Retina (tissue), 1 donor: ENCODE data around the gene MRC2.

Experiments
- DNase-seq: peaks from one replicate; pipeline ENCODE4 v3.0.0-alpha.2; 2016

The MRC2 gene

DNA sequence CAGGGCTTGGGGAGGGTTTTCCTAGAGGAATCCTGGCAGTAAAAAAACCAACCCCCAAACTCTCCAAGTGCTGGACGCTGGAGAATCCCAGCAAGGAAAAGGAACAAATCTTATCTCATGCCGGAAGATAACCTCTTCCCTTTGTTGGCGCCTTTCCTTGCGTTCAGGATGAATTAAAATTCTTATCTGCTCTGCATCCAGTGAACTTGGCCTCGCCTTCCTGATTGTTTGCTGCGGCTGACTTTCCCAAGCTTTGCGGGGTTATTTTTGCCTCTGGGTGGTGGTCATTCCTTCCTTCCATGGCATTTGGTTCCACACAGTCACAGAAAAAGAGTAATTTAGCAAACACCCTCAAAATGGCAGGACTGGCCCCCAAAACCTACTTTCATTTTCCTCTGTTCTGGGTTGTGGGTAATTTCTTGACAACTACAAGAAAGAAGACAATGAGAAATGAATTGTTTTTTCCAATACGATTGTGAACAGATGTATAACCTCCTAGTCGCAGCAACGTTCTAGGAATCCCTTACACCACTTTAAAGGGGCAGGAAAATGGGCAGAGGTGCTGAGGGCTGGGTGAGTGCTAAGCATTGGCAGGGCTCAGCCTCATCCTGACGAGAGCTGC is 77.8 kb downstream of the MRC2 start:
- DNase-seq, result peak; percentile 45

DNA sequence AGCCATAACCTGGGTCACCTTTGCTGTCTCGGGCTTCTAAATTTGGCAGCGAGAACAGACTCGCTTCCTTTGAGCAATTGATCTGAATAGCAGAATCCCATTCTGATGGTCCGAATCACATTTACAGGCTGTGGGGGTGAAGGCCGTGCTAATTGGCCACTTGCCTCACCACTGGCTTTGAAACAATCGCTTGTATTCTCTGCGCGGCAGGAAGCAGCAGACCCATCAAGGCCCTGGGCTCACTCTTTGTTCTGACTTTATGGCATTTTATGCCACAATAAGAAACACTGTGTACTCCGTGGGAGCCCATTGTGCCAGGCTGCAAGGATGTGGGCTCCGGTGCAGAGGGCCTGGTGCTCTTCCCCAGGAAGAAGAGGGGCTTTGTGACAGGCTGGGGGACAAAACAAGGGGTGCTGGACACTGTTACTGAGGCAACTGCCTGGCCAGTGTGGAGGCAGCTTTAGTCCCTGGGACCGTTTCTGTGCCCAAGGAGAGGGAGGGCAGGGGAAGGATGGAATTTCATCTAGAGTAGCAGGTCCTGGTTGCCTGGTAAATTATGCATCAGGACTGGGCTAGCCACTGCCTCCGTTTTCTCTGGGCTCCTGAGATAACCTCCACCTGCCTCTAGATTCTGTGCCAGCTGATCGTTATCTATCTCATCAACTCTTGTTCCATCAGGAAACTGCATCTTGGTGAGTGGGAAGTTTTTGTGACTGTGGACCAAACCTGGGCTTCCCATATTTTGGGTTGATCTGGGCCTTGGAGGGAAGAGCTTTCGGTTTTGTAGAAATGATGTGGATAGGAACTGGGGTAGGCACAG is 78.5 kb downstream of the MRC2 start:
- peak; percentile 66 for DNase-seq

DNA sequence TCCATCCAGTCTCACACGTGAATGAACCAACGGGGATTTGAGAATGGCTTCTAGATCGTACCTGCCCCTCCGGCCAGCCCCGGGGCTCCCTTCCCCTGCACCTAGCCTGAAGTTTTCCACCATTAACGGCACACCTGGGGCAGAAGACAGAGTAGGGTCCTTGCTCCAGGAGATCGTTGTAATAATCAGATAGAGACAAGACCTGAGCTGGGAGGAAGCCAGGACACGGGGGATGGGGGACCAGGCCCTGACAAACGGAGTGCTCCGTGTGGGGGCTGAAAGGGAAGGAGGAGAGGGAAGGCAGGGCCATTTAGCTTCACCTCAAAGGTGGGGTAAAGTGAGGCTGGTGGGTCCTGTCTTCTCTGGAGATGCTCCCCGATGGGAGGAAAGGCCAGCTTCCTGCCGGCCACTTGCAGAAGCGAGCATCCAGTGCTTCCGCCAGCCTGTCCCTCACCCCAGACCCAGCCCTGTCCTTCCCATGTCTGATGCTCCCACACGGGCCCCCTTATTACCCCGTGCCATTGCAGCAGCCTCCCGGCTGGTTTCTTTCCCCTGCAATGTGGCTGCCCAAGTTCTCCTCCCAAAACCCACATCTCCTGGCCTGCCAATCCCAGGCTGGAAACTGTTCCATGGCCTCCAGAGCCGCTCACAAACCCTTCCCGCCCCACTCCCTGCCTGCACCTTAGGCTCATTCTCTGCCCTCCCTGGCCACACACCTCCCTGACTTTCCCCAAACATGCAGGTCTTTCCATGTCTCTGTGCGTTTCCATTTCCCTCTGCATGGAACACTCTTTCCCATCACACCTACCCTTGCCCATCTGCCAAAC is 79.3 kb downstream of the MRC2 start:
- DNase-seq, result no peak

DNA sequence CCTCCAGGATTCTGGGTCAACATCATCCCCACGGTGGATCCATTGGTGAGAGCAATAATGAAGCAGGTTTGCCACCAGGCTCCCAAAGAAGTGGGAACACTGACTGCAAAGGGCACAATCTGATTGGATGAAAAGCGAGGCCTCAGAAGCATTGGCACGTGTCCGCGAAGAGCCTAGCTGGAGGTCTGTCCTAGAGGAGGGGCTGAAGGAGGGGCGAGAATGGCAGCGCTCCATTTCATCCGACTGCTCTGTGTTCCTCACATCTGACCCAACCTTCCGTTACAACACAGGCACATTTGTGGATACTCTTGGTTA is 79.9 kb downstream of the MRC2 start:
- DNase-seq, result no peak

DNA sequence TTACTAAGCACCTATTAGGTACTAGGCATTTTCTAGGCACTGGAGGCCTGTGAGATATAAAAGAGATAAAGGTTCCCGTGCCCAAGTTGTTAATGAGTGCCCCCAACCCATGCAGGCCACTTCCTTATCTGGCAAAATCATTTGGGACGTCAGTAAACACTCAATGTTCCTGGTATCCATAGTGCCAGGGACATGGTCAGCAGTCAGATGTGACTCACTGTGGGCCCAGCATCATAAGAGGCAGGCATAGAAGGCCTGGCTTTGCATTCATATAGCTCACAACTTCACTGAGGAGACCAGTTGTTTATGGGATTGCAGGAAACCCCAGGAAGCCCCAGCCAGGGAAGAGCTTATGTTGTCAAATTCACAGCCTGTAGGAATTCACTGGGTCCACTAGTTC is 81.1 kb downstream of the MRC2 start:
- no peak for DNase-seq

DNA sequence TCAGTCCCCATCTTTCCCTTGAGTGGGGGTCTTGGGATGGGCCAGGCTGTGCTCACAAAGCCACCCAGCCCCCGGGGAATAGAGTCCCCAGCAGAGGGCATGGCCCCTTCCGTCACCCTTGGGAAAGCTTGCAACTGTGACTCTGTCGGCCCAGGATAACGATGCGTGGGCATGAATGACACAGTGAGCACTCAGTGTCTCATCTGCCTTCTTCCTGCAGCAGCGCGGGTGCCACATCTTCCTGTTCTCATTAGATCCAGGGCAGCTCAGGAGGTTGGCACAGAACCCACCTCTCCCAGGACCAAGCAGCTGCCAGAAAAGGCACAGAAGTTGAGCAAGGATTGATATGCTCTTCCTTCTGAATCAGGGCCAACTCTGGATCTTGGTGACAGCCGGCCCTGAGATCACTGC is 84.7 kb downstream of the MRC2 start:
- no peak for DNase-seq

DNA sequence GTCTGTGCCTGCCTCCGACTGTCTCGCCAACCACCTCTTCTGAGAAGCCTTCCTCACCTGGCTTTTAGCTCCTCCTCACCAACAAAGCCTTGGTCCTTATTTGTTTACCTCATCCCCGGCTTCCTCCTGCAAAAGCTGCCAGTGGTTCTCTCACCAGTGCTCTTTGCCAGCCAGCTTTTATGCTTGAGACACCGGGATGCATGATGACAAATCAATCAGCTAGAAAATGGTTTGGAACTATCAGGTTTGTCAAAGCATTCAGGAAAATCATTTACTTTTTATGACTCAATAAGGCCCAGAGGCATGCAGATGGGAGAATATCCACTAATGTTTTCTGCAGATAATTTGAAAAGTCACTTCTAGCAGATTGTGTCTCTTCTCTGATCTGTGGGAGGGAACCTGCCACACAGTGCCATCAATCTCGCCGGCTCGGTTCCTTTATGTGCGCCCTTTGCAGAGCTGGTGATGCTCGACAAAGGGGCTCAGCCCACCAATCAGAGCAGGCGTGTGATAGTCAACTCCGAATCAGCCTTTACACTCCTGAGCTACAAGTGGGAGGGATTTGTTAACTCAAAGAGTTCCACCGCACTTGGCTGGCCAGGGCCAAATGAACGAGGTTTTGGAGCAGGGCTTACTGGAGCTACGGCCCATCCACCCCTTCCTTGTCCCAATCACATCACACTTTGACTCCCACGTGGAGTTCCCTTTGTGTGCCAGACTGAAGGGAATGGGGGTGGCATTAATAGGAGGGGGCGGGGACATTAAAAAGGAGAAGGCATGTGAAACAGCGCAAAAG is 85.8 kb downstream of the MRC2 start:
- DNase-seq, result no peak

DNA sequence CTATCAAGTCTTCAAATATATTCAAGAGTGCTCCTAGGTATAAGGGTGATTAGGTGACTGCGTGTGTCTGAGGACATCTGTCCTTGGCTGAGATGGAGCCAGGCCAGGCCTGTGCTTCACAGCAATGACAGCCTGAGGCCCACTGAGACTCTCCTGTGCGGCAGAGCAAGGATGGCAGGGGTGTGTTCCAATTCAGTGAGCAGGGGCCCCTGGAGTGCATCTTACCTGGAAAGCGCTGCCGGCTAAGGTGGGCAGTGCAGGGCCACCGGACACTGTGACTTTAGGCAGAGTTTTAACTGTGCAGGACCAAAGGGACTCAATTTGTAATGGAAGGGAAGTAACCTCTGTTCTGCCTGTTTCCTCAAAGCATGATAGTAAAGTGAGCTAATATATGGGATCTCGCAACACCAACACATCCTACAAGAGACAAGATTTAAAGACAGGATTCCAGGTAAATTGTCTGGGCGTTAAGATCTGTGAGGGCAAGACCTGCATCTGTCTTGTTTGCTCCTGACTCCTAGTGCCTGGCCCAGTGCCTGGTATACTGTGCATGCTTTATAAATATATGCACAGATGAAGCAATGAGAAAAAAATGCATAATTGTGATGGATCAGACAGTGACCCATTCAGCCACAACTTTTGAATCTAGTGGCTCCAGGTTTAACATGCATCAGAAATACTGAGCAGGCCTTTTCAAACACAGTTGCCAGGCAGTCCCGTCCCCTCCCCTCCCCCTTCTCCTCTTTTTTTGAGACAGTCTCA is 86.7 kb downstream of the MRC2 start:
- DNase-seq, result no peak

DNA sequence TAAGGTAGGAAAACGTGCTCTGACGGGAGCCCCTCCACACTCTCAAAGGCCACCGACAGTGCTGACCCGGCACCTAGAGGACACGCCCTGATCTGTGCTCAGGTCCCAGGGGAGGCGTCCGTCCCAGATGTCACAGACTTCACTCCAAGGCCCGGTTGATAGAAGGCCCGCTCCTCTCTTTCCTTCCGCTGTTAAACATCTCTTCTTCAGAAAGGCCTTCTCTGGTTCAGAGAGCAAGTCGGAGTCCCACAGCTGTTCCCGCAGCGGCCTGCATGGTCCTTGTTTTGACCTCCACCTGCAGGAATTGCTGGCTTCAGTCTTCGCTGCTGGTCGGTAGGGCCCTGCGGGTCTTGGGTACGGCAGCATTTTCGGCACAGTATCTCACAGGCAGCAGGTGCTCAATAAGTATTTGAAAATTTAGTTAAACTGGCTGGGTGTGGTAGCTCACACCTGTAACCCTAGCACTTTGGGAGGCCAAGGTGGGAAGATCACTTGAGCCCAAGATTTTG is 88.5 kb downstream of the MRC2 start:
- no peak for DNase-seq

DNA sequence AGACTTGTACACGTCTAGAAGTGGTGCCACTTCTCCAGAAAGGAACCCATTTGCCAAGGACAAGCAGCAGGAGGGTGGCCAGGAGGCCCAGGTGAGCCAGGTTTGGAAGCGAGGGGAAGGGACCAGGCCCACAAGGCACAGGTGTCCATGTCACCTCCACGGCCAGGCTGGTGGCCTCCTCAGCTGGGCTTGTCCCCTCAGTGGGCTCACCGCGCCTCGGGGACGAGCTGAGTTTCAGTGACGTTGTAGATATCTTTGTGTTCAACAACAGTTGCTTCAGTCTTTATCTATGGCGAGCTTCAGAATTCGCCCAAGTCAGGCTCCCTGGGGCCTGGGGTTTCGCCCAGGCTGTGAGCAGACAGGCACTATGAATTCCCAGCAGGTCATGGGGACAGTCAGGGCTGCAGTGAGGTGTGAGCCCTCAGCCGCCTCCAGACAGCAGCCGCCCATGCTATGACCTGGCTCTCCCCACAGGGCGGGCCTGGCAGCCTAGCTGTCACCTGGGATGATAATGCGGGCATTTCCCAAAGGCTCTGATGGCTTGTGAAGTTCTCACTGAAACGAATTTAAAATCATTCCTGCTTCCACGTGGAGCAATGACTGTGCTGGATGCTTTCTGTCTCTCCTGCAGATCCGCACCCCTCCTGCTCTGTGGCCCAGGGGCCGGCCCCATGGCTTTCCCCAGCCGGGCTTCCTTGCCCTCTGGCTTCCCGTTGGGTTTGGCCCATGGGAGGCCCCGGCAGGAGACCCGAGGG is 89.5 kb downstream of the MRC2 start:
- no peak for DNase-seq

DNA sequence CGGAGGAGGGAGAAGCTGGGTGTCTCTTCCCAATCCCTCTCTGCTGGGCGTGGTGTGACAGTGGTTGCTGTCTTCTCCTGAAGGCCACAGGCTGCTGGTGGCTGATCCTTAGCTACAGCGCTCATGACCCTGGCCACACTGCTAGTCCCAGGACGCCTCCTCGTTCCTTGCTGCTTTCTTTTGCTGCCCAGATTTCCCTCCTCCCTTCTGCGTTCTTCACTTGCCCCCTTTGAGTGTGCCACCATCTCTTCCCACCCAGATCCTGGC is 90.1 kb downstream of the MRC2 start:
- no peak for DNase-seq

DNA sequence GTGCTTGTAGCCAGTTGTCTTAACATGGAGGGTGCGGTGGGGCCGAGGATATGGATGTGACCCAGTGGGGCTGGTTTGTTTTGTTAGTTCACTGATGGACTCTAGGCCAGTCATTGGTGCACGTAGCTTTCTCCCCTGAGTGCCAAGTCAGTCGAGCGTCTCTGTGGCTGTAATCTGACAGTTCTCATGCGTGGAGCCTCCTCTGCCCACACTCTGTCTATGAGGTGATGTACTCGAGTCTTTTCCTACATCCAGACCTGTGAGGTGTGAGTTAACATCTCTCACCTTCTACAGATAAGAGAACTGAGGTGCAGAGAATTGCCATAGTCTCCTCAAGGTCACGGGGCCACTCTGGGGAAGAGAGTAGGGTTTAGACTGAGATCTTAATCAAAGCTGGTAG is 90.4 kb downstream of the MRC2 start:
- DNase-seq, result no peak

DNA sequence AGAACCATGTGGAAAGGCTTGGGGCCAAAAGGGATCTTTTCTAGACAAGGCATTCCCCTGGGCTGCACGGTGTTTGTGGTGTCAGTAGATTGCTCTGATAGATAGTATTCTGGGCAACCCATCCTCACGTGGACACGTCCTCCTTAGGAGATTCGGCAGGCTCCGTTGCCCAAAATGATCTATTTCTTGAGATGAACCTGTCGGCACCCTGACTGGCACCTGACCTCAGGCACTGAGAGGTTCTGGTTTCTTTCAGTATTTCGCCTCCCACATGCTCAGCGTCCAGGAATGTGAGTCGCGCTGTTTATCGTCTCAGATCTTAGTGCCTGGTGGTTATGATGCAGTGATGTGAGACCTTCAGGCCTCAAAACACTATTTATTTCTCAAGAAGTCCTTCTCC is 91.0 kb downstream of the MRC2 start:
- DNase-seq, result no peak

DNA sequence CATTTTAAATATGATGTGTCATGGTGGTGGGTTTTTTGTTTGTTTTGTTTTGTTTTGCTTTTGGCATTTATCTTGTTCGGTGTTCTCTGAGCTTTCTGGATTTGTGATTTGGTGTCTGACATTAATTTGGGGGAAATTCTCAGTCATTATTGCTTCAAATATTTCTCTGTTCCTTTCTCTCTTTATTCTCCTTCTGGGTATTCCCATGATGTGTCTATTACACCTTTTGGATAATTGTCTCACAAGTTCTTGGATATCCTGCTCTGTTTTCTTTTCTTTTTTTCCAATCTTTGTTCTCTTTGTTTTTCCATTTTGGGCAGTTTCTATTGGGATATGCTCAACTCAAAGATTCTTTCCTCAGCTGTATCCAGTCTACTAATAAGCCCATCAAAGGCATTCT is 92.1 kb downstream of the MRC2 start:
- no peak for DNase-seq

DNA sequence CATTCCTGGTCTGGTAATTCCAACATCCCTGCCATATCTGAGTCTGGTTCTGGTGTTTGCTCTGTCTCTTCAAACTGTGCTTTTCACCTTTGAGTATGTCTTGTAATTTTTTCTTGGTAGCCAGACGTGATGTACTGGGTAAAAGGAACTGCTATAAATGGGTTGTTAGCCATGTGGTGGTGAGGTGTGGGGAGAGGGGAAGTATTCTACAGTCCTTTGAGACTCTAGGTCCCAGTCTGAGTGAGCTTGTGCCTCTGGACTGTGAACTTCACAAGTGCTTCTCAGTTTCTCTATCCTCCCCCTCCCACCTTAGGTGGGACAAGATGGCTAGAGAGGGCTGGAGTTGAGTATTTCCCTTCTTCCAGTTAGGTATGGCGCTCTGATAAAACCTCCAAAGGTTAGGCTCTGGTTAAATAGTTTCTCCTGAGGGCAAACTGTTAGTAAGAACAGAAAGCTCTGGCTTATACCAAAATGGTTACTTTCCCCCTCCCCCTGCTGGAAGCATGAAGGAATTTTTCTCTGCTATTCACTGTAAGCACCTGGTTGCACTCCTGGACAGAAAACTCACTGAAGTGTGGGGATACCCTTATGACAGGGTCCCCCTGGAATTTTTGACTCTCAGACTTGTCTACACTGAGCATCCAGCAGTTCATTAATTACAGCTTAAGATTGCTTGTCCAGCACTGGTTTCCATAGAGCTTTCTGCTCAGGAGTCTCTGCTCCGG is 92.8 kb downstream of the MRC2 start:
- DNase-seq, result no peak

DNA sequence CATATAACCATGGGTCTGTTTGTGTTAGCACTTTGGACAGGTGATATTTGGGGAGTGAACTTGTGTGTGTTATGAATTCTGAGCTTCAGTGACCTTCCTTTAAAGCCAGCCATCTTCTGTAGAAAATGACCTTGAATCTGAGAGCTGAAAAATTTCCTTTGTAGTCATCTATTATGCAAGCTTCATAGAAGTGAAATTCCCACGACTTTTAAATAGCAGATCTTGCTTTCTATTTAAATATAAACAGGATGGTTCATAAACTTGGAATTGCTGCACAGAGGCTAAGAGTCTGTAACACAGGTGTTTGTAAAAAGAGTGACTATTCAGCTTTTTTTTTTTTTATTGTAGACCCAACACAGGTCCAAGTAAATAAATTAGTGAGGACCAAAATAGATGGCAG is 95.2 kb downstream of the MRC2 start:
- DNase-seq, result no peak

DNA sequence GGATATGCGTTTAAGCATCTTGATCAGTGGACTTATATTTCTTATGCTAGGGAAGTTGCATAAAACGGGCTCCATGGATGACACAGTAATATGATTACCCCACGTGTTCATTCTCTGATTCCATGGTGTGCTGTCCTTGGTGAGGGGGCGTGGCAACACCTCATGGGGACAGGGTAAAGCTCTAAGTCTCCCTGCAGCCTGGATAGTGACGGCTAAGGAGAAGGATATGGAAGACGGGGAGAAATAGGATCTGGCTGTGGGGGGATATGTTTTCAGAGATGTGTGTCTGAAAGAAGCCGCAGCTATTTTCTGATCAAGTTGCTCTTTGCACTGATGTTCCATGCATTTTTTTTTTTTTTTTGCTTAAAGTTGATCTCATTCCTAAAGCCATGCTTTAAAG is 96.4 kb downstream of the MRC2 start:
- no peak for DNase-seq

DNA sequence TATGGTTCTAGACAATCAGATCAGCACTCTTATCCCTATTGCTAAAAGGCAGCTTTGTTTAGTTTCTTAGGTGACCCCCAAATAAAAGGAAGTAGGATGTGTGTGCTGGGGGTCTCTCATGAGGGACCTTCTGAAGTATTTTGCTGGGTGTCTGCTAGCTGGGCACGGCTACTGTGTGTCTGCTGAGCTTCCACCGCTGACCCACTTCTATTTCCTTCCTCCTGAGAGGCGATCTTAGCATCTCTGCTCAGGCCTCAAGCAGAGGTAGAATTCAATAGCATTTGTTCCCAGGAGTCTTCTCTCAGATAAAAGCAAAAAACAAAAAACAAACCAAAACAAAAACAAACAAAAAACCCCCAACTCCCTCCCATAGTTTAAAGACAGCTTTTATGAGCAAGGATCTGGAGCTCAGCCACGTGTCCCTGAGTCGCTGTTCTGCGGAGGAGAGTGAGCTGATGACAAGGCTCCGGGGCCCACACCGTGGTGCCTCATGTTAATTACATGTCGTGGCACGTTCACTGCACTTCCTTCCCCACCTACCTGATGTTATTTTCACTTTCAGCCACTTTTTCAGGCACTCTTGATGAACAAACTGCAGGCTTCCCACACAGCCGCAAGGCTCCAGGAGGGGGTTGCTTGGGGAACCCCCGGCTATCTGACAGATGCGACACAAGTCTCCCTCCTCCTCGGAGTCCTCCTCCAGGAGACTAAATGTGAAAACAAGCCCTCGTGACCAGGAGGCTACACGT is 97.1 kb downstream of the MRC2 start:
- no peak for DNase-seq

DNA sequence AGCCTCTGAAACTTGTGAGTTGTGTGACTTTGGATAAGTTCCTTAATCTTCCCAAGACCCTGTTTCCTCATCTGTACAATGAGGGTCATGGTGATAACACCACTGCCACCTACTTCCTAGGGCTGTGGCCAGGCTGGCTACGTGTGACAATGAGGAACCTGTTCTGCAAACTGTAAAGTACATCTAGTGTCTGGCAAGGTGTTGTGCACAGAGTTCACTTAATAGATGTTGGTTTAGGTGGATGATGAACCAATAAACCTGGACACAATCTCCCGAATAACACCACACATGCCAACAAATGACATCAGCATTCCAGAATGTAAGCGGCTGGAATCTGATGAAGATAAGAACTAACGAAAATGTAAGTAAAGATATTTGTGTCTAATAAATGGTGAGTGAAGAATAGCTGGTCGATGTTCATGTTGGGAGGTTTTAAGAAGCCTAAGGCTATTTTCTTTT is 98.3 kb downstream of the MRC2 start:
- no peak for DNase-seq
